ENCODE results near the gene EFHD1.
"Not testable (repeated sequence)": the region's sequence is repeated elsewhere in the genome, so short reads cannot be mapped to it uniquely, and the experiment has no call there.

The EFHD1 gene

GRCh38 chr2:232621186-232621585, 12.2 kb upstream of the EFHD1 start:
- DNase-seq (ENCODE audit: low read depth) = no peak

DNA sequence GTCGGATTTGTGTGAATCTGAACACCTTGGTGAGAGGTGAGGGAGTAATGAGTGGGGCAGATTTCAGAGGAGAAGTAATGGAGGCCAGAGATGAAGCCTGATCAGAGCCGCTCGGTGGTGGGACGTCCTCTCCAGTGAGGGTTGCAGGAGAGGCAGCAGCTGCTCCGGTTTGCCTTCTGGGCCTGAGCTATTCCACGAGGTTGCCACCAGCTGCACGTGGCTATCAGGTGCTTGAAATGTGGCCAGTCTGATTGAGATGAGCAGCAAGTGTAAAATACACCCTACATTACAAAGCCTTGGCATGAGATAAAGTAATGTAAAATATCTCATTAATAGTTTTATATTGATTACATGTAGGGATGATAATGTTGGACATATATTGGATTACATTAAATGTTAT, 10.8 kb upstream of the EFHD1 start:
- no peak for DNase-seq (ENCODE audit: low read depth)

DNA sequence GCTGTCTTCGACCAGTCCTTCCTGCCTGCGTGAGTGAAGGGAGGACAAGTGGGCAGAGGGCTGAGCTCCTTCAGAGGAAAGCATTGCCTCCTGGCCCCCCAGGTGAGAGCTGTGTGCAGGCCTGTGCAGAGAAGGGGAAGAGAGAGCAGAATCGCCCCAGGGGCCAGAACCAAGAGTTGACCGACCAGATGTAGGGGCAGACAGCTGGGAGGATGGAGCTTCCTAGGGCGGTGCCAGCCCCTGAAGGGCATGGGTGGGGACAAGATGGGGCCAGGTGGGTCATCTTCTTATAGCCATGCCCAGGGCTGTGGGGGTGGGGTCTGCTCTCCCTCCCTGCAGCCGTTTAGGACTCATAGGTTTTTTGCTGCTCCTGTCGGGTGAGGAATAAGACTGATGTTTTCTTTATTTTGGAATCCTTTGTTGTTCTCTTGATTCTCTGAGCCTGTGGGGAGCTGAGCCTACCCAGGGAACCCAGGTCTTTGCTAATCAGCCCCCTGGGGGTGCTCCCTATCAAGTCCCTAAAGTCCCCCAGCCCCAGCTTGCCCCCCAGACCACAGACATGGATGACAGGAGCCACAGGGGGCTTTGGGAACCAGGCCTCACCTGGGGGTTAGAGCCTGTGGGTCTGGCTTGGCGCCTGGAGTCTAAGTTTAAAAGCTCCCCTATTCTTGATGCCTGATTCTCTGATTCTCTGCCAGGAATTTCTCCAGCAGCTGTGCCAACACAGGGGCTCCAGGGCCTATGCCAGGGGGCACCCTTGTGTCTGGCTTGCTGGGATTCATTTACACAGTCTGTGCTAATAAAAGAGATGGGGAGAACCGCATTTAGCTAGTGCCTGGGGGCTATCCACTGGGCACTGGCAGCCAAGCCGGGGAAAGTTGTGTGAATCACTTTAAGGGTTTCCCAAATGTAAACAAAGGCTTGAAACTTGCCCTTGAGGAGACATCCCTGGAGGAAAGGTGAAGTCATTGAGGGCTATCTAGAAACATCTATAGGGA, 9.3 kb upstream of the EFHD1 start:
- no peak for DNase-seq (ENCODE audit: low read depth)

DNA sequence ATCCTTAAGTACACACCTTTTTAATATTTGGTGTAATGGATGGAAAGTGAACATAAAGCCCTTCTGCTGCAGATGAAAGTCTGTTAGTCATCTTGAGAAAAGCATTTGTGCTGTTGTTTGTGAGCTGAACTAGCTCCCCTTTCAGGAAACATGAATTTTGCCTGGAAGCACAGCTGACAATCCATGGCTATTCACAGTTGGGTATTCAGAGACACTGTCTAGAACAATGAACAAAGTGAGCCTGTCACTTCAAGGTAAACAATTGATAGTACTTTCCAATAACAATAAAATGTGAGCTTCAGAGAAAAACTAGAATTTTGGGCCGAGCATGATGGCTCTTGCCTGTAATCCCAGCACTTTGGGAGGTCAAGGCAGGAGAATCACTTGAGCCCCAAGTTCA, 6.8 kb upstream of the EFHD1 start:
- DNase-seq (ENCODE audit: low read depth) = no peak

GRCh38 chr2:232628466-232629128, 4.8 kb upstream of the EFHD1 start:
- DNase-seq (ENCODE audit: low read depth) = no peak

GRCh38 chr2:232629129-232629475, 4.3 kb upstream of the EFHD1 start:
- no peak for DNase-seq (ENCODE audit: low read depth)

DNA sequence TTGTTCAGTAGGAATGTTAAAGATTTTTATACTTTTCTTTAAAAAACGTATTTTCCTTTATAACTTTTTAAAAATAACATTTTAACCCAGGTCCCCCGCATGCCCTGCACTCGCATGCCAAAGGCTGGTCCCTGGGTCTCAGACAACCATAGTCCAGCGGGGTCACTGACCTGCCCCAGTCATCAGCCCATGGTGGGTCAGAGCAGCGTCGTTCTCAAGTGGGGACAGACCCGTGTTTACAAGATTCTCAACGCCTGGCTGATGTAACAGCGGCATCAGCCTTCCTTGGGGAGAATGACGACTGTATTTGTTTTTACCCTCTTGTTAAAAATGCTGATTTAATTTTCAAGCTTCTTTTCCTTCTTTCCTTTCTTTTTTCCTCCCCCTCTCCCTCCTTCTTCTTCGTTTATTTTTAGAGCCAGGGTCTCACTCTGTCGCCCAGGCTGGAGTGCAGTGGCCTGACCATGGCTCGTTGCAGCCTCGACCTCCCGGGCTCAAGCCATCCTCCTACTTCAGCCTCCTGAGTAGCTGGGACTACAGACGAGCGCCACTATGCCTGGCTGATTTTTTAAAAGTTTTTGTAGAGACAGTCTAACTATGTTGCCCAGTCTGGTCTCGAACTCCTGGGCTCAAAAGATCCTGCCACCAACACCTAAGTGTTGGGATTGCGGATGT, 1.0 kb upstream of the EFHD1 start:
- no peak for DNase-seq (ENCODE audit: low read depth)

- DNase-seq (ENCODE audit: low read depth) = peak; percentile 62
Measured at GRCh38 chr2:232632904-232633412, 446 bp upstream of the EFHD1 start.

DNA sequence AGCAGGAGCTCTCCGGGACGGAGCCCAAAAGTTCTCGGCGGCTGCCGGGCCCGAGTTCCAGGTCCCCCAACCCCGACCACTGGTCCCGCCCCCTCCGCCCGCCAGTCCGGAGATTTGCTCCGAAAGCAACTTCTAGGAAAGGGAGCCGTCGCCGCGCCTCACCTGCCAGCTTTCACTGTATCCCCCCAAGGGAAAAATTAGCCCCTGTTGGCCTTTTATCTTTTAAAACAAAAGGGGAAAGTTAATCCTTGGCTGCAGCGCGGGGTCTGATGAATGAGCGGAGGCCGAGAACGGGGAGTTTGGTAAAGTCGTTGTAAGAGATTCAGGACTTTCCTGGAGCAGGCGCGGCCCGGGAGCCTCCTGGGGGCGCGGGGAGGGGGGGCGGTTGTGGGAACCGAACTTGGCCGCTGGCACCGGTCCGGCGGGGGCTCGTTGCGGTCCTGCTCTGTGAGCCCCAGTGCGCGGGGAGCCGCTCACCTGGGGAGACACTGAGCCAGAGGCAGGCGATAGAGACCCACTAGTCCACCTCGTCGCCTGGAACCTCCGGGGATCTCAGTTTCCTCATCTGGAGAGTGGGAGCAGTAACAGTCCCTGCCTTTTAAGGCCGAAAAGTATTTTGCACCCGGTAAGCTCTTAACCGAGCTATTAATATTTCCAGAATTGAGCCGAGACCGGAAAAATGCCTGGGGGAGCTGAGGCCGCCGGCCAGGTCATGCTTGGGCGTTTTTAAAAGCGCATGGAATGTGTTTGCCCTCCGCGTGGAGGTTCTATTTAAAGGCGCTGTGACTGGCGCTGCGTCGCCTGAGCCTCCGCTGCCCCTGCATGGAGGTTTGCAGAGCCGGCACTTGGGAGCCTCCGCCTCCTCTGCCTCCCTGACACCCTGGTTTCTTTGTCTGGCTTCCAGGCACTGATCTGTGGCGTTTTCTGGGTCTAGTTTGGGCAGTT, 1.1 kb downstream of the EFHD1 start:
- peak; percentile 32 for DNase-seq (ENCODE audit: low read depth)

GRCh38 chr2:232635376-232635775, 2.0 kb downstream of the EFHD1 start:
- not testable (repeated sequence) for DNase-seq (ENCODE audit: low read depth)

- DNase-seq (ENCODE audit: low read depth) = no peak
Measured at GRCh38 chr2:232635820-232636219, 2.4 kb downstream of the EFHD1 start.

- DNase-seq (ENCODE audit: low read depth) = no peak
Measured at GRCh38 chr2:232636788-232637420, 3.5 kb downstream of the EFHD1 start.

- DNase-seq (ENCODE audit: low read depth) = no peak
Measured at GRCh38 chr2:232637866-232638583, 4.6 kb downstream of the EFHD1 start.

DNA sequence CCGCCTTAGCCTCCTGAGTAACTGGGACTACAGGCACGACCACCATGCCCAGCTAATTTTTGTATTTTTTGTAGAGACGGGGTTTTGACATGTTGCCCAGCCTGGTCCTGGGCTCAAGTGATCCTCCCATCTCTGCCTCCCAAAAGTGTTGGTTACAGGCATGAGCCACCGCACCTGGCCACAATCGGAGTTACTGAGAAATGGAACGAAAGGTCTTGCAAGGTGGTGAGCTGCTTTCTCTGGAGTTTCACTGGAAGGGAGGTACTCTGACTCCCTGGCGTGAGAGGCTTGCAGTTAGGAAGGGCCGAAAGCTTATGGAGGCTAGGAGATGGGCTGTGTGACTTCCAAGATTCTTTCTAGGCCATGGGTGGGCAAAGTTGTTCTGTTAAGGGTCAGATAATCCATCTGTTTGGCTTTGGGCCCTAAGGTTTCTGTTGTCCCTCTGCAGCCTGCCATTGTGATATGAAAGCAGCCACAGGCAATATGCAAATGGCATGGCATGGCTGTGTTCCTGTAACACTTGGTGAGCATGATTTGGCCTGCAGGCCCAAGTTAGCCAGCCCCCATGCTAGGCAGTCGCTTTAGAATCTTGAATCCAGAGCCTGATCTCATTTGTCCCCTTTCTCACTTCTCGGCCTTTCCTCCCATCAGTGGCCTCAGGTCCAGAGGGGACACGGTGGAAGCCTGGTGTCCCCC, 7.9 kb downstream of the EFHD1 start:
- DNase-seq (ENCODE audit: low read depth) = no peak

DNA sequence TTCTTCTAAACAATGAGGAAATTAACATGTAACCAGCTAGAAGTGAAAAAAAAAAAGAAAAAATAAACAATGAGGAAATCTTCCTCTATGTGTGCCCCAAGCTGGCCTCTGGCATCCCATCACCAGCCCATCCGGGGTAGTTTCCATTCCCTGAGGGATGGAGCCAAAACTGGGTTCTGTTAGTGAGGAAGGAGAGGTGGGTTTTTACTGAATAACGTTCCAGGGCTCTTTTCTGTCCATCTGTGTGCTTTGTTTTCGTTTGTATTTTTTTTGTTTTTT, 9.7 kb downstream of the EFHD1 start:
- no peak for DNase-seq (ENCODE audit: low read depth)

GRCh38 chr2:232643813-232644347, 10.5 kb downstream of the EFHD1 start:
- no peak for DNase-seq (ENCODE audit: low read depth)

DNA sequence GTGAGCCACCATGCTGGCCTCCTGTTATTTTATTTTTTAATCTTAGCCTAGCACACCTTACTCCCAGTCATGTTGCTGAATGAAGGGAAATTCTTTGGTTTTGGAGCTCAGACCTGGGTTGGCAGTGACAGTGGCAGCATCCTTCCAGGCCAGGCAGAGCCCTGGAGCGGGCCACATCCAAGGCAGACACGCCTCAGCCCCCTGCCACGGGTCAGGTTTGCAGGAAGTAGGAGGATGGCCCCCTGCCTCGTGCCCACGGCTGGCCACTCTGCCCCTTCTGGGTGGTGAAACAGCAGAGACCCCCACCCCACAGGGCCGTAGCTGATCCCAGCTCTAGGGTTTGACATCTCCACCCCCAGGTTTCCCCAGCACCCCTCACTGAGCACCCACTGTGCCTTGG, 11.7 kb downstream of the EFHD1 start:
- no peak for DNase-seq (ENCODE audit: low read depth)

DNA sequence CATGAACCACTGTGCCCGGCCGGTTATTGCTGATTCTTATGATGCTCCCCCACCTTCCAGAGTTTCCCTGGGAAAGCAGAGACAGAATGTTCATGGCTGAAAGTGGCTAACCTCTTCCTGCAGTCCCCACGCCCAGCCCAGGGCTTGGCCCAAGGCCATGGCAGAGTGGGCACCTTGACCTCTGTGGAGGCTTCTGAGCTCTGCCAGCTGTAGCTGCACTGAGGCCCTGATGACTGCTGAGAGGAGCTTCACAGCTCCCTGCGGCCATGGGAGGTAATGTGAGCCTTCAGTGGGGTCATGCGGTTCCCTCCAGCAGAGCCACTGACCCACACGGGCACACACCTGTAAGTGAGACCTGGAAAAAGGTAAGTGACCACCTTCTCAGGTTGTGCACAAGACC, 13.3 kb downstream of the EFHD1 start:
- no peak for DNase-seq (ENCODE audit: low read depth)

- DNase-seq (ENCODE audit: low read depth) = no peak
Measured at GRCh38 chr2:232647261-232647660, 13.9 kb downstream of the EFHD1 start.

DNA sequence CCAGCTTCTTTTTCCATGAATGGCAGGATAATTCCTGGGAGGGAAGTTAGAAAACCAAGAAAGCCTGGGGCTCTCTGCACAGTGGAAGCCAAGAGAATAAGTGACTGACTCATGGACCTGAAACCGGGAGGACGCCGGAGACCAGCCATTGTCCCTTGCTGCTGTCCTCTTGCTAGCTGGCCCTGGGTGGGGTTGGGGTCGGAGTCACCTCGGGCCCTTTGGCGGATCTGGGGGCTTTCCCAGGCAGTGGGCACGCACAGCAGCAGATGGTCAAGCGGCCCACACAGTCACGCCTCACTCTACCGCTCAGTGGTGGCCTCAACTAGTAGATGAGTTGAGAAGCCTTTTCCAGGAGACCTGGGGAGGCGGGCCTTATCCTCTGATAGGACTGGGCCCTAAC, 15.6 kb downstream of the EFHD1 start:
- DNase-seq (ENCODE audit: low read depth) = no peak

Measured in fibroblast of gingiva (primary cell).